Thyroid gland (tissue), 4 donors: ENCODE data around the gene TAF5. TPM values are rescaled to one million over a fixed set of nuclear protein-coding genes. Genes with fewer than 3 reads are reported as not detected.

Experiments
- DNase-seq, 2 donors: peaks; one replicate each; pipeline ENCODE4 v3.0.0-alpha.2; 2019
- H3K27ac ChIP-seq, 3 donors: fragments of 200-600 bp; sonication (generic); 1 replicate in 2 of 3; 2 replicates in 1 of 3; pipeline ENCODE4 v1.5.1; 2016 to 2019; ENCODE audit warnings: mild to moderate bottlenecking in 1 of 3, moderate library complexity in 1 of 3
- H3K27me3 ChIP-seq: fragments of 200-600 bp; sonication (generic); one replicate; pipeline ENCODE4 v1.5.1; 2019
- H3K36me3 ChIP-seq, 2 donors: fragments of 200-600 bp; sonication (generic); one replicate each; pipeline ENCODE4 v1.5.1; 2016 to 2019
- H3K4me1 ChIP-seq, 2 donors: fragments of 200-600 bp; sonication (generic); one replicate each; pipeline ENCODE4 v1.5.1; 2017 to 2019
- H3K4me3 ChIP-seq, 3 donors: fragments of 200-600 bp; sonication (generic); replicated peaks in 1 of 3; 1 replicate in 2 of 3; 2 replicates in 1 of 3; pipeline ENCODE4 v1.5.1; 2016; ENCODE audit warnings: mild to moderate bottlenecking in 1 of 3
- H3K9me3 ChIP-seq: fragments of 200-600 bp; sonication (generic); one replicate; pipeline ENCODE4 v1.5.1; 2017
- CTCF ChIP-seq, 6 experiments: fragments of 200-600 bp in 3 of 6; fragments of 450-650 bp in 3 of 6; sonication (generic) in 3 of 6; IDR thresholded peaks; one replicate each; pipeline ENCODE4 v1.5.1; 2016 to 2019; ENCODE audit warnings: antibody characterized with exemption in 6 of 6, mild to moderate bottlenecking in 2 of 6, inconsistent platforms in 1 of 6, moderate library complexity in 1 of 6
- POLR2A ChIP-seq, 2 donors: fragments of 450-650 bp; IDR thresholded peaks; one replicate each; pipeline ENCODE4 v1.6.1; 2017; ENCODE audit warnings: antibody characterized with exemption in 2 of 2, mild to moderate bottlenecking in 2 of 2, moderate library complexity in 1 of 2
- WGBS, 2 donors: methylation state at CpG; one replicate each; pipeline ENCODE4 v1.1.5; 2017; 5-methylcytosine and 5-hydroxymethylcytosine counted together
- intact Hi-C: fragments of 100-400 bp; cut with DNase I; formaldehyde crosslinking; loops from one replicate; pipeline ENCODE4 v1.15.1; 2023
- total RNA-seq, 4 donors: library from RNA; depleted of rRNA; stranded (reverse); fragments of >200 nt; gene quantifications; one replicate each; pipeline ENCODE4 v1.2.3, GENCODE V29; 2016

Gene TAF5
- total RNA-seq, 4 donors from 2014 or later: 4.0 to 7.0 (median 6.2) TPM

- H3K4me1 ChIP-seq: no peaks in the 10 kb centered on the region
- no peak overlapping the region for H3K4me3 ChIP-seq
- WGBS, 2 donors: 96 to 97% methylated on average over 5 of the region's 5 CpGs
- no peaks in the 10 kb centered on the region for H3K27me3 ChIP-seq
- H3K36me3 ChIP-seq: peaks cover 83 to 87% of the 10 kb centered on the region in 2 donors
- TF ChIP-seq POLR2A (IDR thresholded peaks at IDR 0.05) (no peak), CTCF (IDR thresholded peaks at IDR 0.05) (no peak)
- intact Hi-C loops: loop anchor here (2.0 to 10.0 kb wide), 2 partner anchors 67 to 267 kb away; no protein-coding TSS in a partner anchor
- DNase-seq: no peak
- no peak overlapping the region for H3K27ac ChIP-seq
- no peaks in the 10 kb centered on the region for H3K9me3 ChIP-seq
Observed at GRCh38 chr10:103417601-103418000, 49.8 kb downstream of the TAF5 start.

GRCh38 chr10:103419101-103419500, 51.3 kb downstream of the TAF5 start:
- TF ChIP-seq CTCF (IDR thresholded peaks at IDR 0.05) (no peak), POLR2A (IDR thresholded peaks at IDR 0.05) (no peak)
- no peak overlapping the region for H3K4me3 ChIP-seq
- H3K4me1 ChIP-seq: no peaks in the 10 kb centered on the region
- WGBS, 2 donors: 88 to 99% methylated on average over 4 of the region's 4 CpGs
- intact Hi-C loops: loop anchor here (10.0 kb wide), 1 partner anchor 266 kb away; no protein-coding TSS in a partner anchor
- H3K36me3 ChIP-seq: peaks cover 76 to 86% of the 10 kb centered on the region in 2 donors
- no peaks in the 10 kb centered on the region for H3K9me3 ChIP-seq
- DNase-seq: no peak
- no peaks in the 10 kb centered on the region for H3K27me3 ChIP-seq
- H3K27ac ChIP-seq: no peak overlapping the region

- intact Hi-C loops: no loop called here
- no peak overlapping the region for H3K4me3 ChIP-seq
Observed at GRCh38 chr10:103423748-103424147, 56.0 kb downstream of the TAF5 start.

GRCh38 chr10:103427866-103428265, 60.1 kb downstream of the TAF5 start:
- DNase-seq: no peak
- H3K4me1 ChIP-seq: no peaks in the 10 kb centered on the region
- H3K36me3 ChIP-seq: peaks cover 30 to 35% of the 10 kb centered on the region in 2 donors
- intact Hi-C loops: no loop called here
- 95 to 96% methylated on average over 9 of the region's 9 CpGs for WGBS, 2 donors
- no peak for TF ChIP-seq POLR2A (IDR thresholded peaks at IDR 0.05)
- no peak for TF ChIP-seq CTCF (IDR thresholded peaks at IDR 0.05)
- H3K27ac ChIP-seq: no peak overlapping the region
- H3K27me3 ChIP-seq: no peaks in the 10 kb centered on the region
- no peak overlapping the region for H3K4me3 ChIP-seq
- H3K9me3 ChIP-seq: no peaks in the 10 kb centered on the region

More at GRCh38 chr10:103423748-103424147, 56.0 kb downstream of the TAF5 start:
- Histone ChIP-seq H3K27me3 (no peaks in the 10 kb centered on the region), H3K9me3 (no peaks in the 10 kb centered on the region), H3K36me3 (peaks cover 57 to 65% of the 10 kb centered on the region in 2 donors), H3K27ac (no peak overlapping the region), H3K4me1 (no peaks in the 10 kb centered on the region)
- TF ChIP-seq POLR2A (IDR thresholded peaks at IDR 0.05): no peak
- TF ChIP-seq CTCF (IDR thresholded peaks at IDR 0.05): no peak
- WGBS, 2 donors: 87 to 90% methylated on average over 5 of the region's 5 CpGs
- no peak for DNase-seq

- WGBS, 2 donors: 63 to 67% methylated on average over 5 of the region's 5 CpGs
- no peak for TF ChIP-seq POLR2A (IDR thresholded peaks at IDR 0.05)
- TF ChIP-seq CTCF (IDR thresholded peaks at IDR 0.05): no peak
- Histone ChIP-seq H3K9me3 (no peaks in the 10 kb centered on the region), H3K27me3 (no peaks in the 10 kb centered on the region), H3K36me3 (peaks cover 22 to 25% of the 10 kb centered on the region in 2 donors), H3K4me1 (peaks cover 0 to 5% of the 10 kb centered on the region in 2 donors), H3K27ac (no peak overlapping the region), H3K4me3 (no peak overlapping the region)
- DNase-seq: no peak
- intact Hi-C loops: no loop called here
Observed at GRCh38 chr10:103428989-103429643, 61.3 kb downstream of the TAF5 start.
